Right lobe of liver (tissue), 4 donors: ENCODE measurements around the gene RPL11.

Experiments
- POLR2A ChIP-seq: fragments of 450-650 bp; IDR thresholded peaks from one replicate; pipeline ENCODE4 v1.6.1; 2017; ENCODE audit warnings: antibody characterized with exemption, mild to moderate bottlenecking
- TF ChIP-seq, protein P1 (sequence below), 4 donors: fragments of 200-600 bp in 3 of 4; fragments of 450-650 bp in 1 of 4; IDR thresholded peaks; one replicate each; pipeline versions ENCODE4 v1.5.1 to v1.8.0; 2016 to 2022; ENCODE audit warnings: antibody characterized with exemption in 4 of 4, mild to moderate bottlenecking in 2 of 4
- donor health status: DM: no; HTN: no; CAD: no.
- donor health status: DM: no; HTN: no; CAD: no.
- donor health status: DM: no; HTN: yes; CAD: no.

DNA sequence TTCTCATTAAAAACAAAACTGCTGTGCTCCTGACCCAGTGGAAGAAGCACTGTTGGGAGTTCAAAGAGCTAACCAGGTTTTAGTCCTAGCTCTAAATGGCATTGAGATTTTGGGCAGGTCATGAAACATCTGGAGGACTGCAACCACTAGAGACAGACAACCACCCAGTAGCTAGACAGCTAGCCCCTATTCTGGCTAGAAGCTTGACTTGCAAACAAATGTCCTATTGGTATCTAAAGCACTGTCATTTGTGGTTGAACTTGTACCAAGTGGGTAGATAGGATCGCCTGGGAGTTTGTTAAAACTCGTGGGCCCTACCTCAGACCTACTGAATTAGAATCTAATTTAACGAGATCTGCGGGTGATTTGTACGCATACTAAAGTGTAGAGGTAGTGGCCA lies 6.9 kb downstream of the RPL11 start:
- no peak for TF ChIP-seq POLR2A
- TF ChIP-seq, protein P1, sequence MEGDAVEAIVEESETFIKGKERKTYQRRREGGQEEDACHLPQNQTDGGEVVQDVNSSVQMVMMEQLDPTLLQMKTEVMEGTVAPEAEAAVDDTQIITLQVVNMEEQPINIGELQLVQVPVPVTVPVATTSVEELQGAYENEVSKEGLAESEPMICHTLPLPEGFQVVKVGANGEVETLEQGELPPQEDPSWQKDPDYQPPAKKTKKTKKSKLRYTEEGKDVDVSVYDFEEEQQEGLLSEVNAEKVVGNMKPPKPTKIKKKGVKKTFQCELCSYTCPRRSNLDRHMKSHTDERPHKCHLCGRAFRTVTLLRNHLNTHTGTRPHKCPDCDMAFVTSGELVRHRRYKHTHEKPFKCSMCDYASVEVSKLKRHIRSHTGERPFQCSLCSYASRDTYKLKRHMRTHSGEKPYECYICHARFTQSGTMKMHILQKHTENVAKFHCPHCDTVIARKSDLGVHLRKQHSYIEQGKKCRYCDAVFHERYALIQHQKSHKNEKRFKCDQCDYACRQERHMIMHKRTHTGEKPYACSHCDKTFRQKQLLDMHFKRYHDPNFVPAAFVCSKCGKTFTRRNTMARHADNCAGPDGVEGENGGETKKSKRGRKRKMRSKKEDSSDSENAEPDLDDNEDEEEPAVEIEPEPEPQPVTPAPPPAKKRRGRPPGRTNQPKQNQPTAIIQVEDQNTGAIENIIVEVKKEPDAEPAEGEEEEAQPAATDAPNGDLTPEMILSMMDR (IDR thresholded peaks at IDR 0.05) = no peak
